ENCODE results near the gene RRP1B.

RRP1B gene

DNA sequence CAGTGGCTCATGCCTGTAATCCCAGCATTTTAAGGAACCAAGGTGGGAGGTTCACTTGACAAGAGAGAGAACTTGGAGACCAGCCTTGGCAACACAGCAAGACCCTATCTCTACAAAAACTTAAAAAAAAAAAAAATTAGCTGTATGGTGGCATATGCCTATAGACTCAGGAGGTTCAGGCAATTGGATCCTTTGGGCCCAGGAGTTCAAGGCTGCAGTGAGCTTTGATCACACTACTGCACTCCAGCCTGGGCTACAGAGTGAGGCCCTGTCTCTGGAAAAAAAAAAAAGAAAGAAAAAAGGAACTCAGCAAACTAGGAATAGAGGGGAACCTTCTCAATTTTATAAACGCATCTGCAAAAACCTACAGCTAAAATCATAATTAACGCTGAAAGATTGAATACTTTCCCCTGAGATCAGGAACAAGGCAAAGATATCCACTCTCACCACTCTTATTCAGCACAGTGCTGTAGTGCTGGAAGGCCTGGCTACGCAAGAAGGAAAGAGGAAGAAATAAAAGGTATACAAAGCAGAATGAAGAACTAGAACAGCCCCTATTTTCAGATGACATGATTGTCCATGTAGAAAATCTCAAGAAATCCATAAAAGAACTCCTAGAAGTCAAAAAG lies 21.7 kb upstream of the RRP1B start:
- no peak for TF ChIP-seq FOXP2 (optimal IDR thresholded peaks at IDR 0.05; ENCODE audit: borderline replicate concordance, extremely low read depth, extremely low read length, insufficient read depth)
- TF ChIP-seq, protein P1, sequence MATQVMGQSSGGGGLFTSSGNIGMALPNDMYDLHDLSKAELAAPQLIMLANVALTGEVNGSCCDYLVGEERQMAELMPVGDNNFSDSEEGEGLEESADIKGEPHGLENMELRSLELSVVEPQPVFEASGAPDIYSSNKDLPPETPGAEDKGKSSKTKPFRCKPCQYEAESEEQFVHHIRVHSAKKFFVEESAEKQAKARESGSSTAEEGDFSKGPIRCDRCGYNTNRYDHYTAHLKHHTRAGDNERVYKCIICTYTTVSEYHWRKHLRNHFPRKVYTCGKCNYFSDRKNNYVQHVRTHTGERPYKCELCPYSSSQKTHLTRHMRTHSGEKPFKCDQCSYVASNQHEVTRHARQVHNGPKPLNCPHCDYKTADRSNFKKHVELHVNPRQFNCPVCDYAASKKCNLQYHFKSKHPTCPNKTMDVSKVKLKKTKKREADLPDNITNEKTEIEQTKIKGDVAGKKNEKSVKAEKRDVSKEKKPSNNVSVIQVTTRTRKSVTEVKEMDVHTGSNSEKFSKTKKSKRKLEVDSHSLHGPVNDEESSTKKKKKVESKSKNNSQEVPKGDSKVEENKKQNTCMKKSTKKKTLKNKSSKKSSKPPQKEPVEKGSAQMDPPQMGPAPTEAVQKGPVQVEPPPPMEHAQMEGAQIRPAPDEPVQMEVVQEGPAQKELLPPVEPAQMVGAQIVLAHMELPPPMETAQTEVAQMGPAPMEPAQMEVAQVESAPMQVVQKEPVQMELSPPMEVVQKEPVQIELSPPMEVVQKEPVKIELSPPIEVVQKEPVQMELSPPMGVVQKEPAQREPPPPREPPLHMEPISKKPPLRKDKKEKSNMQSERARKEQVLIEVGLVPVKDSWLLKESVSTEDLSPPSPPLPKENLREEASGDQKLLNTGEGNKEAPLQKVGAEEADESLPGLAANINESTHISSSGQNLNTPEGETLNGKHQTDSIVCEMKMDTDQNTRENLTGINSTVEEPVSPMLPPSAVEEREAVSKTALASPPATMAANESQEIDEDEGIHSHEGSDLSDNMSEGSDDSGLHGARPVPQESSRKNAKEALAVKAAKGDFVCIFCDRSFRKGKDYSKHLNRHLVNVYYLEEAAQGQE (IDR thresholded peaks at IDR 0.05; ENCODE audit: insufficient read depth in 1 of 2, low read depth in 2 of 2, low read length in 2 of 2): no peak
- TF ChIP-seq TAF1 (IDR thresholded peaks at IDR 0.05; ENCODE audit: borderline replicate concordance, insufficient read depth, low read length): no peak
- TF ChIP-seq POLR2AphosphoS5 (IDR thresholded peaks at IDR 0.05; ENCODE audit: low read depth, low read length): no peak
- TF ChIP-seq SIN3A (IDR thresholded peaks at IDR 0.05; ENCODE audit: borderline replicate concordance, insufficient read depth, low read length): no peak

DNA sequence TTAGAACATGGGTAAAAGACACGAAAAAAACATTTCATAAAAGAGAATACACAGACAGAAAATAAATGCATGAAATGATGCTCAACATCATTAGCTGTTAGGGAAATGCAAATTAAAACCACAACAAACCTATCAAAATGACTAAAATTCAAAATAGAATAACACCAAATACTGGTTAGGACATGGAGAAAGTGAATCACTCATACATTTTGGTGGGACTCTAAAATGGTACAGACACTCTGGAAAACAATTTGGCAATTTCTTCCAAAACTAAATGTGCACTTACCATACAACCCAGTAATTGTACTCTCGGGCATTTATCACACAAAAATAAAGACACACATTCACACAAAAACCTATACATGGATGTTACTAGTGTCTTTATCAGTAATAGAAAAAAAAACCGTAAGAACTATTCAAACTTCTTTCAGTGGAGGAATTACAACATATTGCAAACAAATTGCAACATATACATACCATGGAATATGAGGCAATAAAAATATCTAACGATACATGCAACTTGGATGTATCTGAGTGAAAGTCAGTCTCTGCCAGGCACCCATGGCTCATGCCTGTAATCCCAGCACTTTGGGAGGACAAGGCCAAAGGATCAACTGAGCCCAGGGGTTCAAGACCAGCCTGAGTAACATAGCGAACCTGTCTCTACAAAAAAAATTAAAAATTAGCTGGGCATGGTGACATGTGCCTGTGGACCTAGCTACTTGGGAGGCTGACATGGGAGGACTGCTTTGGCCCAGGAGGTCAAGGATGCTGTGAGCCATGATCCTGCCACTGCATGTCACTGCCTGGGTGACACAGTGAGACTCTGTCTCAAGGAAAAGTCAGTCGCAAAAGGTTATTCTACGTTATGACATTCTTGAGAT lies 19.6 kb upstream of the RRP1B start:
- TF ChIP-seq, protein P1 (IDR thresholded peaks at IDR 0.05; ENCODE audit: insufficient read depth in 1 of 2, low read depth in 2 of 2, low read length in 2 of 2): no peak
- TF ChIP-seq TAF1 (IDR thresholded peaks at IDR 0.05; ENCODE audit: borderline replicate concordance, insufficient read depth, low read length) (no peak), FOXP2 (optimal IDR thresholded peaks at IDR 0.05; ENCODE audit: borderline replicate concordance, extremely low read depth, extremely low read length, insufficient read depth) (no peak)

DNA sequence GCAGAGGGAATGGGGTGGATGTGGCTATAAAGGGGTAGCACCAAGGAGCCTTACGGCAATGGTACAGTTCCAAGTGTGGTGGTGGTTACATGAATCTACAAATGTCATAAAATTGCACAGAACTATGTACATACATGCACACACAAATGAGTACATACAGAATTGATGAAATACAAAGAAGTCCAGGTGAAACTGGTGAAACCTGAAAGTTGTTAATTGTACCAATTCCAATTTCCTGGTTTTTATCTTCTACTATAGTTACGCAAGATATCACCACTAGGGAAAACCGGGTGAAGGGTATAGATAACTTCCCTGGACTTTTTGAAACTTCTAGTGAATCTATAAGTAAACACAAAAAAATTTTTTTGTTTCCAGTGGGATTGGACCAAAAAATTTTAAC lies 19.0 kb upstream of the RRP1B start:
- TF ChIP-seq, protein P1 (IDR thresholded peaks at IDR 0.05; ENCODE audit: insufficient read depth in 1 of 2, low read depth in 2 of 2, low read length in 2 of 2): no peak
- TF ChIP-seq FOXP2 (optimal IDR thresholded peaks at IDR 0.05; ENCODE audit: borderline replicate concordance, extremely low read depth, extremely low read length, insufficient read depth): no peak
- TF ChIP-seq TAF1 (IDR thresholded peaks at IDR 0.05; ENCODE audit: borderline replicate concordance, insufficient read depth, low read length): no peak
- no peak for TF ChIP-seq SIN3A (IDR thresholded peaks at IDR 0.05; ENCODE audit: borderline replicate concordance, insufficient read depth, low read length)
- no peak for TF ChIP-seq POLR2AphosphoS5 (IDR thresholded peaks at IDR 0.05; ENCODE audit: low read depth, low read length)

DNA sequence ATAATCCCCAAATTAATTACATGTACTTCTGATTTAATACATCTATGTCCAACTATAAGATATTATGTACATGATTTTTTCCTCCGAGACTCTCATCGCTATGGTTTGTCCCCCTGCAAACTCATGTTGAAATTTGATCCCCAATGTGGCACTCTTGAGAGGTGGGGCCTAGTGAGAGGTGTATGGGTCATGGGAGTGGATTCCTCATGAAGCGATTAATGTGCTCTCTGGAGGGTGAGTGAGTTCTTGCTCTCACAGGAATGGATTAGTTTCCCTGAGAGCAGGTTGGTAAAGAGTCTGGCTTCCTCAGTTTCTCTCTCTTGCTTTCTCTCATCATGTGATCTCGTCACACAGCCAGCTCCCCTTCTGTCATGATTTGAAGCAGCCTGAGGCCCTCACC lies 16.2 kb upstream of the RRP1B start:
- TF ChIP-seq POLR2AphosphoS5 (IDR thresholded peaks at IDR 0.05; ENCODE audit: low read depth, low read length) (no peak), FOXP2 (optimal IDR thresholded peaks at IDR 0.05; ENCODE audit: borderline replicate concordance, extremely low read depth, extremely low read length, insufficient read depth) (no peak), TAF1 (IDR thresholded peaks at IDR 0.05; ENCODE audit: borderline replicate concordance, insufficient read depth, low read length) (no peak), SIN3A (IDR thresholded peaks at IDR 0.05; ENCODE audit: borderline replicate concordance, insufficient read depth, low read length) (no peak)
- TF ChIP-seq, protein P1 (IDR thresholded peaks at IDR 0.05; ENCODE audit: insufficient read depth in 1 of 2, low read depth in 2 of 2, low read length in 2 of 2): no peak

Measured in PFSK-1 (cell line).